GM12878 (cell line): ENCODE results near the gene ERI2. TPM values are rescaled to one million over a fixed set of nuclear protein-coding genes. Genes with fewer than 3 reads are reported as not detected.

Experiments
- ATF2 ChIP-seq: IDR thresholded peaks from 2 replicates; pipeline ENCODE4 v1.6.1; 2012; ENCODE audit warnings: low read length, inconsistent platforms
- DPF2 ChIP-seq: fragments of 450-650 bp; IDR thresholded peaks from 2 replicates; pipeline ENCODE4 v1.6.1; 2017; ENCODE audit warnings: mild to moderate bottlenecking
- E4F1 ChIP-seq: fragments of 450-650 bp; IDR thresholded peaks from 2 replicates; pipeline ENCODE4 v1.6.1; 2018; ENCODE audit warnings: borderline replicate concordance, mild to moderate bottlenecking; ENCODE audit not compliant: partially characterized antibody
- HCFC1 ChIP-seq: fragments of 150-350 bp; IDR thresholded peaks from 2 replicates; pipeline ENCODE4 v1.6.1; 2014; ENCODE audit warnings: low read length
- HSF1 ChIP-seq: fragments of 150-350 bp; IDR thresholded peaks from 2 replicates; pipeline ENCODE4 v1.6.1; 2014; ENCODE audit warnings: mild to moderate bottlenecking, low read depth, low read length
- IRF3 ChIP-seq: fragments of 450-650 bp; IDR thresholded peaks from 2 replicates; pipeline ENCODE4 v1.6.1; 2014; ENCODE audit warnings: mild to moderate bottlenecking
- KDM1A ChIP-seq: fragments of 200-600 bp; sonication (generic); IDR thresholded peaks from 2 replicates; pipeline ENCODE4 v1.6.1; 2016; ENCODE audit warnings: borderline replicate concordance
- MTA2 ChIP-seq: fragments of 450-650 bp; IDR thresholded peaks from 2 replicates; pipeline ENCODE4 v1.6.1; 2016; ENCODE audit warnings: low read depth, mild to moderate bottlenecking, moderate library complexity
- MXI1 ChIP-seq: fragments of 150-350 bp; IDR thresholded peaks from 2 replicates; pipeline ENCODE4 v1.6.1; 2011; ENCODE audit warnings: low read depth, mild to moderate bottlenecking, inconsistent platforms, low read length, improper control_type of control experiment
- NFIC ChIP-seq: IDR thresholded peaks from 2 replicates; pipeline ENCODE4 v1.6.1; 2012; ENCODE audit warnings: low read depth, mild to moderate bottlenecking, inconsistent platforms, low read length, moderate library complexity
- NR2C1 ChIP-seq: fragments of 450-650 bp; IDR thresholded peaks from 2 replicates; pipeline ENCODE4 v1.6.1; 2017; ENCODE audit warnings: antibody characterized with exemption, mild to moderate bottlenecking, moderate library complexity
- POLR2A ChIP-seq: IDR thresholded peaks from 2 replicates; pipeline ENCODE4 v1.6.1; 2011; ENCODE audit warnings: low read depth, mild to moderate bottlenecking, low read length
- RAD51 ChIP-seq: fragments of 450-650 bp; IDR thresholded peaks from 2 replicates; pipeline ENCODE4 v1.6.1; 2016; ENCODE audit warnings: moderate library complexity, mild to moderate bottlenecking, inconsistent platforms
- RELB ChIP-seq: fragments of 450-650 bp; IDR thresholded peaks from 2 replicates; pipeline ENCODE4 v1.6.1; 2017; ENCODE audit warnings: low read depth, mild to moderate bottlenecking, moderate library complexity
- SIN3A ChIP-seq: IDR thresholded peaks from 2 replicates; pipeline ENCODE4 v1.6.1; 2012; ENCODE audit warnings: low read depth, low read length, improper control_type of control experiment
- SMAD1 ChIP-seq: fragments of 450-650 bp; IDR thresholded peaks from 2 replicates; pipeline ENCODE4 v1.6.1; 2018; ENCODE audit warnings: mild to moderate bottlenecking, low read depth; ENCODE audit not compliant: partially characterized antibody
- SUPT20H ChIP-seq: IDR thresholded peaks from 2 replicates; pipeline ENCODE4 v1.6.1; 2011; ENCODE audit warnings: low read depth, mild to moderate bottlenecking, low read length, moderate library complexity, borderline replicate concordance; ENCODE audit not compliant: control insufficient read depth
- TAF1 ChIP-seq: IDR thresholded peaks from 2 replicates; pipeline ENCODE4 v1.6.1; 2011; ENCODE audit warnings: mild to moderate bottlenecking, low read depth, low read length, borderline replicate concordance
- USF2 ChIP-seq: IDR thresholded peaks from 2 replicates; pipeline ENCODE4 v1.6.1; 2011; ENCODE audit warnings: low read depth, low read length, improper control_type of control experiment, borderline replicate concordance
- polyA plus RNA-seq, 11 experiments: library from polyadenylated mRNA; depleted of rRNA in 4 of 11; unstranded in 6 of 11; stranded (reverse) in 5 of 11; fragments of >200 nt; fragmentation: Nextera tagmentation in 4 of 11; fragmentation: Illumina TruSeq in 1 of 11; extraction: Ambion mirVana in 4 of 11; extraction: Trizol in 1 of 11; gene quantifications; 1 replicate in 1 of 11; 2 replicates in 10 of 11; pipeline versions ENCODE4 v1.2.1 to v1.2.3, GENCODE V29; 2011 to 2016; ENCODE audit warnings: inconsistent platforms in 2 of 11, missing spikeins in 2 of 11, low read depth in 1 of 11
- total RNA-seq, 4 experiments: library from RNA; depleted of rRNA in 3 of 4; stranded (reverse); fragments of >200 nt in 3 of 4; fragmentation: Illumina TruSeq in 1 of 4; extraction: Trizol in 1 of 4; gene quantifications; 2 replicates each; pipeline versions ENCODE4 v1.2.1 to v1.2.3, GENCODE V29; 2013 to 2021

ERI2 gene
- total and polyA plus RNA-seq, 10 of the 15 experiments (the other 5 are each of a cell fraction or from before 2014, with no cell fraction given): 7.7 to 35.5 (median 19.2) TPM

GRCh38 chr16:20806168-20807050 is at the start of gene ERI2, which contains the start of gene REXO5 (continued):
- TF ChIP-seq TAF1: peak; percentile 89; the same call in 1 of the 2 replicates
- no peak for TF ChIP-seq ATF2
- peak; percentile 37; the same call in 1 of the 2 replicates for TF ChIP-seq MTA2
- TF ChIP-seq HCFC1: no peak
- no peak for TF ChIP-seq DPF2
- TF ChIP-seq POLR2A: peak; percentile 76
- peak; percentile 99 for TF ChIP-seq SIN3A
- peak; percentile 21 for TF ChIP-seq SMAD1
- no peak for TF ChIP-seq HSF1
- no peak for TF ChIP-seq E4F1
- TF ChIP-seq NFIC: no peak
- TF ChIP-seq MXI1: peak; percentile 50; the same call in 1 of the 2 replicates
- TF ChIP-seq RELB: peak; percentile 74
- no peak for TF ChIP-seq RAD51
- no peak for TF ChIP-seq USF2
- TF ChIP-seq KDM1A: no peak
- TF ChIP-seq SUPT20H: no peak
- TF ChIP-seq IRF3: no peak
- peak; percentile 67 for TF ChIP-seq NR2C1
